Motor neuron (in vitro differentiated cells): ENCODE results near the gene PTPRM. TPM values are rescaled to one million over a fixed set of nuclear protein-coding genes. Genes with fewer than 3 reads are reported as not detected.

Source experiments
- ATAC-seq, 8 experiments: fragments of 200-7000 bp; cut with Tn5 transposase; replicated peaks in 6 of 8; 2 replicates each; pipeline ENCODE4 v1.8.0; 2021; ENCODE audit warnings: mild to moderate bottlenecking in 8 of 8, moderate library complexity in 8 of 8
- H3K27ac ChIP-seq, 2 donors: fragments of 250-450 bp; sonication (Bioruptor Pico); 2 replicates each; pipeline ENCODE4 v1.9.0; 2021; ENCODE audit warnings: antibody characterized with exemption in 2 of 2, mild to moderate bottlenecking in 2 of 2, moderate library complexity in 1 of 2
- H3K4me1 ChIP-seq, 2 donors: fragments of 250-450 bp; sonication (Bioruptor Pico); replicated peaks in 1 of 2; 2 replicates each; pipeline ENCODE4 v1.6.1; 2021; ENCODE audit warnings: antibody characterized with exemption in 2 of 2, mild to moderate bottlenecking in 2 of 2, moderate library complexity in 1 of 2
- H3K4me3 ChIP-seq, 5 donors: fragments of 250-450 bp; sonication (Bioruptor Pico); 2 replicates each; pipeline ENCODE4 v1.9.0; 2021; ENCODE audit warnings: antibody characterized with exemption in 5 of 5, mild to moderate bottlenecking in 5 of 5, moderate library complexity in 4 of 5
- WGBS, 10 experiments: fragments of 450-650 bp; shearing (Covaris generic); methylation state at CpG; one replicate each; pipeline ENCODE4 v1.0.0; 2022; 5-methylcytosine and 5-hydroxymethylcytosine counted together
- in situ Hi-C, 9 experiments: fragments of 400-800 bp; cut with MboI; loops; one replicate each; pipeline ENCODE4 v1.15.0; 2021; ENCODE audit warnings: low sequenced_read_pairs in 9 of 9, low pct_unique_long_range_greater_than_20kb in 2 of 9; ENCODE audit not compliant: unreplicated experiment in 9 of 9
- total RNA-seq, 8 experiments: library from RNA; unstranded; fragments of 300-600 nt; gene quantifications; 2 replicates each; pipeline versions ENCODE4 v1.2.3 to v1.2.4, GENCODE V29; 2022

PTPRM gene
- total RNA-seq, 8 experiments from 2014 or later = 12.9 to 106 (median 66.9) TPM

DNA sequence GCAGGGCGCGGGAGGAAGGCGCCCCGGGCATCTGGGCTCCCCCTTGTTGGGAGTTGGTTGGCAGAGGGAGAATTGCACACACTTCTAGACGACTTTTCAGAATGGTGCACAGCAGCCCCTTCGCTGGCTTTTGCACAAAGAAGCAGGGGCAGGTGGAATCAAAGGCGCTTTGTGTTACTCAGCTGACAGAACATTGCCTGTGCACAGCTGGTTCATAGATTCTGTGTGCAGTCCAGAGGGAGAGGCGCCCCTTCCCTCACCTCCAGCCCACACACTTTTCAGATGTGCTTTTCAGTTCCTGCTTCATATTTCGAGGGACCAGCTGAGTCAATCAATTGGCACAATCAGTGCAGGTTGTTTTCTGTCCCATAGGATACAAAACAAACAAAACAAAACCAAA lies 693.7 kb downstream of the PTPRM start:
- Histone ChIP-seq H3K27ac (peak overlapping the region in 1 of 2 donors; percentile 46), H3K4me1 (peaks cover 29 to 49% of the 10 kb centered on the region in 2 donors), H3K4me3 (no peak overlapping the region)
- ATAC-seq = peak in 5 of 8 experiments; percentile 36 to 65 (median 41)
- in situ Hi-C loops = no loop called here
- 81 to 100% (median 100%) methylated on average over 1 to 8 of the region's 9 CpGs; no CpG with 5 or more reads in 5 of the 10 experiments for WGBS, 10 experiments

DNA sequence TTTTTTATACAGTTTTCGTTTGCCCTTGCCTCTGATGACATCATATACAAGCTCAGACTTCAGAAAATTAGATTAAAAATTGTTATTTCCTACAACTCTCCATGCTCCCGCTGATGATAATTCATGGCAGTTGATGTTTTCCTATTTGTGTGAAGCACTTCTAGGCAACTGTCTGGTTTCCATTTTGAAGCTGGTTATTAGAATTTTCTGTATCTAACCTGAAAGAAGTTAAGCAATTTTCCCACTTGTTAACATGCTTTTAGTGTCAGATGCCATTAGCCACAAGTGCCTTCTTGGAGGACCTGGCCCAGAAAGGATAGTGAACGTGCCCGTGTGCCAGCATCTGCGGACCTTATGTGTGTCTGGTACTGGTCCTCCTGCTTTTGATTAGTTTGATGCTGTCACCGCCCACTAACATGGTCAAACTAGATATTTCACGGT lies 694.6 kb downstream of the PTPRM start:
- Histone ChIP-seq H3K4me3 (no peak overlapping the region), H3K27ac (no peak overlapping the region), H3K4me1 (peaks cover 29 to 51% of the 10 kb centered on the region in 2 donors)
- 21 to 93% (median 79%) methylated on average over 1 to 7 of the region's 7 CpGs for WGBS, 10 experiments
- peak in 1 of 8 experiments; percentile 22 for ATAC-seq
- in situ Hi-C loops = no loop called here

DNA sequence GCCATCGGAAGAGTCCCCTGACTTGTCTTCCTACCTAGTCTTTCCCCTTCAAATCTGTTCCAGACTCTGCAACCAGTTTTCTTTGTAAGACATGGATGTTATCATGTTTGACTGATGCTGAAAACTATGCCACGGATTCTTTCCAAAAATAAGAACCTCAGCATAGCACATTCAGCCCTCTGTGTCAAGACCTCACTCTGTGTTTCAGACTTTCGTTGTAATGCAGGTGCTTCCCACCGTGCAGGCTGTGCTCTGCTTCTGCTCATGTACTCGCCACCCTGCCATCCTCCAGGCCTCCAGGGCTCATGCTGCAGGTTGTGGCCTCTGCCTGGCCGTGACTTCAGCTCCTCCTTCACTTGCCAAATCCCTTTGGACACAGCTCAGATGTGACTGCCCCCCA lies 695.1 kb downstream of the PTPRM start:
- Histone ChIP-seq H3K27ac (no peak overlapping the region), H3K4me3 (no peak overlapping the region), H3K4me1 (peaks cover 29 to 51% of the 10 kb centered on the region in 2 donors)
- no peak for ATAC-seq
- WGBS, 10 experiments = 40 to 76% (median 70%) methylated on average over 2 to 5 of the region's 6 CpGs; no CpG with 5 or more reads in 5 of the 10 experiments
- in situ Hi-C loops = no loop called here

DNA sequence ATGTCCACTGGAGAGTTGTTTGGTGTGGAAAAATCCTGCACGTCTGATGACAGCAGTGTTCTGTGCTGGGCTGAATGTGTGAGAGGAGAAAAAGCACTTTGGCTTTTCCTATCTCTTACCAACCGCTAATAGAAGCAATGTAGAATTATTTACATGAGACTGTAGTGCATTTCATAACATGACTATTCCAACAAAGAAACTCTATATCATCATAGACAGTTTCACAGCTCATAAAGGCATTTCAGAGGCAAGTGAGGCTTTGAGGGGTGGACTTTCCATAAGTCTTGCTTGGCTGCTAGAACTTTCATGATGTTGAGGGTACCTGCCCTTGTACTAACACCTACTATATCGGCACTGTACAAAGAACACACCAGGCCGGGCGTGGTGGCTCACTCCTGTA lies 697.0 kb downstream of the PTPRM start:
- H3K4me3 ChIP-seq = no peak overlapping the region
- in situ Hi-C loops = no loop called here
- 67 to 100% (median 100%) methylated on average over 1 to 5 of the region's 5 CpGs; no CpG with 5 or more reads in 3 of the 10 experiments for WGBS, 10 experiments

DNA sequence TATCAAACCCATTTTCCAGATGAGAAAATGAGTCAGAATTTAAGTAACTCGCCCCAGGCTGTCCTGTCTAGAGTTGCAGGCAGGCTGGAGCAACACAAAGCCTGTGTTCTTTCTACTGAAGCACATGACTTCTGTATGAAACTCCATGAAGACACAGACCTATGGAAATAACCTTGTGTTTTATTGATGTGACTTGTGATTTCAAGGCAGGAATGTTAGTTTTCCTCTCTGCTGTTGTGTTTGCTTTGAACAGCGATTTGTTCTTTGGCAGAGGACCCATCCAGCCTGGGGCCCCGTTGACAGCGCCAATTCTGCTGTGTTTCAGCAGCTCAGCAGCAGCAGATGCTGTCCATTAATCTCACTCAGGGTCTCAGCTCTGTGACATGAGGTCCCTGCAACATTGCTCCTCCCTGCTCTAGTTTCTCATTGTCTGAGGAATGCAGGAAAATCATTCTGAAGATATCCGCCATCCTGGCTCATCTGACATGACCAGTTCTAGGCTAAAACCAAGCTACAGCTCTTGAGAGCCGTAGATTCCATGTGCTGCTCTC lies 697.8 kb downstream of the PTPRM start:
- peak overlapping the region; percentile 1 to 47 for H3K27ac ChIP-seq
- peak in 6 of 8 experiments; percentile 56 to 96 (median 90) for ATAC-seq
- no peak overlapping the region for H3K4me3 ChIP-seq
- 31 to 100% (median 60%) methylated on average over 1 to 5 of the region's 6 CpGs for WGBS, 10 experiments
- in situ Hi-C loops = no loop called here
- peaks cover 29 to 46% of the 10 kb centered on the region in 2 donors for H3K4me1 ChIP-seq

More for the DNA sequence above, 697.0 kb downstream of the PTPRM start:
- peaks cover 29 to 47% of the 10 kb centered on the region in 2 donors for H3K4me1 ChIP-seq
- no peak overlapping the region for H3K27ac ChIP-seq
- no peak for ATAC-seq

DNA sequence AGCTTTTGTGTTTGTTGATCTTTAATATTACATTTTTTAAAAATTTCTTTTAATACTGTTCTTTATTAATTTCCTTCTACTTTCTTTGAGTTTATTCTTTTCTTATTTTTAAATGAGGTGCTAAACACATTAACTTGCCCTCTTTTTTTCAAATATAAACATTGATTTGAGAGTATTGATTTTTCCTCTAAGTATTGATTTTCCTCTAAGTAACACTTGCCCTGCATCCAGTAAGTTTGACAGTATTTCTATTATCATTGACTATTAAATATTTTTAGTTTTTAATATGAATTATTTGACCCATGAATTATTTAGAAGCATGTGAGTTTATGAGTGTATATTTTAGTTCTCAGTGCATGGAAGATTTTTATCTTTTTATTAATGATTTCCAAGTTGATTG lies 705.1 kb downstream of the PTPRM start:
- Histone ChIP-seq H3K27ac (no peak overlapping the region), H3K4me1 (peaks cover 21 to 38% of the 10 kb centered on the region in 2 donors), H3K4me3 (no peak overlapping the region)
- in situ Hi-C loops = no loop called here
- ATAC-seq = no peak

DNA sequence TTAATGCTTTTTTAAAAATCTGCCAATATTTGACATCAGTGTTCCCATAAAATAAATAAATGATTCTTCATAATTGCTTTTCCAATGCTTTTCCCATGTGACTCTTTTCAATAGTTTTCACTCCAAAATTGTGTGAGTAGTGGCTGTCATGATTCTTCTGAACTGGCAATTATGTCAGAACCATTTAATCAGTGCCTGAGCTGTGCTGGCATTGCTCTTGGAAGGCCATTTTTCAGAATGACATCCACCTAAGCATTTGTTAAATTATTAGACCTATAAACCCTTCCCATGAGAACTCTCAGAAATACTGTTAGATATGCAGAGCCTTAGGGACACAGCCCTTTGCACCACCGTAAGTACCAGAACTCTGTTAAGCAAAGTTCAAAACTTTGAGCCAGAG lies 707.3 kb downstream of the PTPRM start:
- Histone ChIP-seq H3K27ac (no peak overlapping the region), H3K4me3 (no peak overlapping the region), H3K4me1 (peaks cover 23 to 43% of the 10 kb centered on the region in 2 donors)
- WGBS, 10 experiments = 63 to 100% (median 76%) methylated on average over 1 of the region's 1 CpG; no CpG with 5 or more reads in 4 of the 10 experiments
- in situ Hi-C loops = no loop called here
- peak in 4 of 8 experiments; percentile 51 to 87 (median 70) for ATAC-seq

DNA sequence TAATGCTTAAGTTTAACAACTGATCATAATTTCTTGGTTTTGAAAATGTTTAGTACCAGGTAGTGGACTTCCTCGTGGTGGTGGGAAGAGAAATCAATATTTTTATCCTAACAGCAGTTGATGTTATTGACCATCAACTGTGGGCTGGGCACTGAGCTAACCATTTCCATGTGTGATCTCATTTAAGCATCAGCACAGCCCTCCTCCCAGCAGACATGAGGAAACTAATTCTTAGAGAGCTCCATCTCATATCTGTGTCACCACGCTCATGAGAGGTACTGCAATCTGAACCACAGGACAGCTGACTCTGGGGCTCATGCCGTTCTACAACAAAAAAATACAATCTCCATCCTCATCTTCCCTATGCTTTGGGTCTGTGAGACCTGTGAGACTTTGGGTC lies 709.3 kb downstream of the PTPRM start:
- Histone ChIP-seq H3K27ac (no peak overlapping the region), H3K4me1 (peaks cover 27 to 47% of the 10 kb centered on the region in 2 donors), H3K4me3 (no peak overlapping the region)
- peak in 3 of 8 experiments; percentile 56 to 65 (median 57) for ATAC-seq
- WGBS, 10 experiments = 40 to 100% (median 84%) methylated on average over 1 to 3 of the region's 3 CpGs; no CpG with 5 or more reads in 1 of the 10 experiments
- in situ Hi-C loops = no loop called here

DNA sequence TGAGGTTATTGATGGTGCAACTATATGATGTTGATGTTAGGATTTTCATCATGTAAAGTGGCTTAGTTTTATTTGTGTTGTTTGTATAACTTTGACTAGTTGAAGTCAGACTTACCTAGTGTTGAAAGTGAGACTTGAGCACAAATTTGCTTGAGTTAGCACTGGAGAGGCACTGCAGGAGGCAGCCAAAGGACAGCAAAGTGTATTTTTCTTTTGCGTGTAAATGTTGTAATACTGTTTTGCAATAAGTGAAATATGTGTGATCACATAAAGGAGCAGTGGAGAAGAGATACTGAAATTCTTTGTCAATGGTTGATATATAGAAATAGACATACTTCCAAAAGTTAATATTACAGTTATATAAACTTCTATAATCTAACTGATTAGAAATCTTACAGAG lies 710.2 kb downstream of the PTPRM start:
- H3K4me1 ChIP-seq = peaks cover 27 to 46% of the 10 kb centered on the region in 2 donors
- no peak for ATAC-seq
- 0 to 100% (median 50%) methylated on average over 1 of the region's 1 CpG; no CpG with 5 or more reads in 2 of the 10 experiments for WGBS, 10 experiments
- no peak overlapping the region for H3K27ac ChIP-seq
- H3K4me3 ChIP-seq = no peak overlapping the region
- in situ Hi-C loops = no loop called here

DNA sequence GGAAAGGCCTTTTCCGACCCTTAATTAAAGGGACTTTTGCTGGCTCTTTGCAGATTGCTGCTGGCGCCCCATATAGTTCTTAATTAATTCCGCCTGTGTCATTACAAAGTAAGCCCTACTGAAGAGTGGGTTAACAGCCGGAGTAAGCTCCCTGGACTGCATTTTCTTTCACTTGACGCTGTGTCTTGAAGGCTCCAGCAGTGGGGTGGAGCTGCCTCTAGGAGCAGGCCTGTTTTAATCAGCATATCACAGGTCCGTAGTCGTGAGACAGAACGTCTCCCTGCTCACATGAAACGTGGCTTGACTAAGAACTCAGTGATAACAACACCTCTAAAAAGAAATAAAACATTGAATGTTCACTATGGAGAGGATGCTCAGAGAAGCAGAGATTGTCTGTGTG lies 712.2 kb downstream of the PTPRM start:
- 10 to 94% (median 47%) methylated on average over 2 to 8 of the region's 9 CpGs for whole genome bisulfite sequencing, 10 experiments

DNA sequence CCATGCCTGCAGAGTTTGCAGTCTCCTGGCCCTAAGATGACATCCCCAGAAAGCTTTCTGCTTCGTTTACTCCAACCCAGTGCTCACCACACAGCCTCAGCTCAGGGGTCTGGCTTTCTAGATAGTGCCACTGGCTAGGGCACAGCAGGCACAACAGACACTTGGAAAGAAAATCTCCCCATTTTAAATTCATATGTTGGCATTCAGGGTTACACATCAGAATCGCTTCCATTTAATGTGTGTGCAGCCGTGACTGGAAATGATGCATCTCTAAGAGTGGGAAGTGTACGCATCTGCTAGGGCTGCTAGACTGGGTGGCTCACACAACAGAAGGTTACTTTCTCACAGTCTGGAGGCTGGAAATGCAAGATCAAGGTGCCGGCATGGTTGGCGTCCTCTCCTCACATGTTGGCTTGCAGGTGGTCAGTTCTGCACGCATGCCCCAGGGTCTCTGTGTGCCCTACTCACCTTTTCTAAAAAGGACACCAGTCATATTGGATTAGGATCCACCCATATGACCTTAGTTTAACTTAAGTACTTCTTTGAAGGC lies 712.7 kb downstream of the PTPRM start:
- 59 to 100% (median 95%) methylated on average over 1 to 7 of the region's 7 CpGs; no CpG with 5 or more reads in 3 of the 10 experiments for WGBS, 10 experiments
- H3K4me1 ChIP-seq = peaks cover 12 to 20% of the 10 kb centered on the region in 2 donors
- no peak overlapping the region for H3K4me3 ChIP-seq
- ATAC-seq = peak in 6 of 8 experiments; percentile 18 to 47 (median 33)
- H3K27ac ChIP-seq = no peak overlapping the region
- in situ Hi-C loops = no loop called here

More for the DNA sequence above, 712.2 kb downstream of the PTPRM start:
- peaks cover 16 to 25% of the 10 kb centered on the region in 2 donors for H3K4me1 ChIP-seq
- peak; percentile 39 to 93 (median 66) for ATAC-seq
- no peak overlapping the region for H3K27ac ChIP-seq
- in situ Hi-C loops = no loop called here
- H3K4me3 ChIP-seq = no peak overlapping the region

DNA sequence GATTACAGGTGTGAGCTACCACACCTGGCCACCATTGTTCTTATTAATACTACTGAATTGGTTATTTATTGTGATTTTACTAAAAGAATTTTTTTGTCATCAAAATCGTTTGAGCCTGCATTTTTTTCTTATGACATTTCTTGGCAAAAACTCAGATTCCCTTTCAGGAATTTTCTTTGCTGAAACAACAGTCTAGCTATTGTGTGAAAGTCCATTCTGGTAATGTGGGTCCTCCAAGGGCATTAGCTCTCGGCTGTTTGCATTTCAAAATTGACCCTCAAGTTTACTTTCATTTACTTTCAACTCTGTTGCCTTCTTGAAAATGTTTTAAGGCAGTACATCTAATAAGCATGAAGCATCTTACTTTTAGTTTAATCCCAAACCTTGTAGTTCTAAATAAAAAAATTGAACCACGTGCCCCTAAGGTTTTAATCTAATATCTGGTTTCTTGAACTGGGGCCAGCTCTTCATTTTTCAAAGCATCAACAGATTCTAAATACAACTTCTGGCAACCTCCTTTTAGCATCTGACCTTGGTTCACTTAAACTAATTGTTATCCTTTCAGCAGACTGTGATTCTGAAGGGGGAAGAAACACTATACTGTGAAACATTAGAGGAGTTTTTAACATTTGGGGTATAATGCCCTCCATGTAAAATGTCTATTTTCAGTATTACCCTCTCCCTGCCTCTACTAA lies 716.9 kb downstream of the PTPRM start:
- 23 to 86% (median 50%) methylated on average over 2 to 3 of the region's 3 CpGs; no CpG with 5 or more reads in 1 of the 10 experiments for WGBS, 10 experiments
- Histone ChIP-seq H3K4me3 (no peak overlapping the region), H3K4me1 (peaks cover 16 to 19% of the 10 kb centered on the region in 2 donors), H3K27ac (no peak overlapping the region)
- in situ Hi-C loops = no loop called here
- ATAC-seq = no peak

DNA sequence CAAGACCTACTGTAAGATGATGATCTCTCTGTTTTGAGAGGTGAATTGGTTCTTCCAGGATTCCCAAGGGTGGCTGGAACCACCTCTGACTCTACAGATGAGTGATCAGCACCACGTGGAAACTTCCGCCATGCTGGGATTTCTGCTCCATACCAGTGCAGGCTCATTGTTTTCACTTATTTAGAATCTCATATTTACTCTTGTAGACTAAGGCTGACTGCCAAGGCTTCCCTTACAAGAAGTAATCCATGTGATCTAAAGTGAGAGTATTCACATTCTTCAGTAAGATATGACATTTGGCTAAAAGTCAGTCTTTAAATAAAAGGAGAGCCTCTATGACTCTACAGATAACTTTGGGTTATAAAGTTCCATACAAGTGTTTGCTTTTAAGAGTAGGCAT lies 719.2 kb downstream of the PTPRM start:
- H3K4me1 ChIP-seq = peaks cover 11 to 30% of the 10 kb centered on the region in 2 donors
- no peak overlapping the region for H3K4me3 ChIP-seq
- peak in 1 of 8 experiments; percentile 75 for ATAC-seq
- WGBS, 10 experiments = 79 to 100% (median 96%) methylated on average over 1 to 2 of the region's 2 CpGs; no CpG with 5 or more reads in 6 of the 10 experiments
- in situ Hi-C loops = no loop called here
- H3K27ac ChIP-seq = no peak overlapping the region
